Activated B cell treated with CpG ODN at 0.5 μM for 24 hours (primary cell): ENCODE results near the gene GLUD2. TPM values are rescaled to one million over a fixed set of nuclear protein-coding genes. Genes with fewer than 3 reads are reported as not detected.

Experiments
- ATAC-seq: fragments of 200-7000 bp; cut with Tn5 transposase; one replicate; pipeline ENCODE4 v1.10.0; 2021; ENCODE audit warnings: low read depth, mild to moderate bottlenecking, moderate library complexity
- CTCF ChIA-PET: fragments of 350-600 bp; sonication (Branson Sonifier 250); formaldehyde crosslinking; loops from one replicate; lab custom pipeline; 2021; ENCODE audit warnings: antibody characterized with exemption; lab: Charles Lee
- POLR2A ChIA-PET: fragments of 350-600 bp; sonication (Branson Sonifier 250); formaldehyde crosslinking; loops from one replicate; lab custom pipeline; 2021; ENCODE audit warnings: antibody characterized with exemption; lab: Charles Lee
- DNase-seq: peaks from one replicate; pipeline ENCODE4 v3.0.0; 2022
- H3K27ac Mint-ChIP-seq: one replicate; pipeline ENCODE4 v1.8.0; 2020; ENCODE audit warnings: mixed read lengths
- H3K27me3 Mint-ChIP-seq: one replicate; pipeline ENCODE4 v1.8.0; 2021; ENCODE audit warnings: mixed read lengths
- H3K36me3 Mint-ChIP-seq: one replicate; pipeline ENCODE4 v1.8.0; 2021; ENCODE audit warnings: low read depth, mixed read lengths
- H3K4me1 Mint-ChIP-seq: one replicate; pipeline ENCODE4 v1.8.0; 2021; ENCODE audit warnings: mixed read lengths
- H3K4me3 Mint-ChIP-seq: one replicate; pipeline ENCODE4 v1.8.0; 2020; ENCODE audit warnings: mild to moderate bottlenecking, mixed read lengths
- H3K9me3 Mint-ChIP-seq: one replicate; pipeline ENCODE4 v1.8.0; 2020; ENCODE audit warnings: mixed read lengths
- intact Hi-C: fragments of 100-400 bp; cut with micrococcal nuclease; formaldehyde crosslinking; loops from one replicate; pipeline ENCODE4 v1.15.1; 2024
- total RNA-seq: library from RNA; stranded (reverse); gene quantifications from 2 replicates; pipeline ENCODE4 v1.2.3, GENCODE V29; 2022
- TF ChIP-seq, protein P1 (sequence below): fragments of 200-600 bp; IDR thresholded peaks from one replicate; pipeline ENCODE4 v1.8.0; 2022; ENCODE audit warnings: antibody characterized with exemption, mild to moderate bottlenecking

GLUD2 gene
- total RNA-seq, 1 donor from 2014 or later, result not detected

DNA sequence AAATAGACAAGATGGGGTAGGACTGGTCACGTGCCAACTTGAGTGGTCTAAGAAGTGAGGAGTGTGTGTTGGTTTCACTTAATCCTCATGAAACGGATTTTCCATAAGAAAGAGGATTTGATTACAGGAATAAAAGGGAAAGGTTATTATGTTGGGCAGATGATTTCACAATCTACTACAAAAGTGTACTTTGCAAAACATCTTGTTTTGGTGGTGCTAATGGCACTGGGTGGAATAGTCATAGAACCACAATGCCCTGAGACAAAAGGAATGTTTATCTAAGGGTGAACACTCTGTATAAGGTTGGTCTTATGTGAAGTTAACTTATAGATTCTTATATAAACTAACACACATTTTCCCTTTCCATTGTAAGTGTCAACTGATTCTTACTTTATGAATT is 45.6 kb downstream of the GLUD2 start:
- POLR2A ChIA-PET, result no interaction called here
- no peaks in the 10 kb centered on the region for H3K9me3 Mint-ChIP-seq
- CTCF ChIA-PET, result no interaction called here
- TF ChIP-seq, protein P1, sequence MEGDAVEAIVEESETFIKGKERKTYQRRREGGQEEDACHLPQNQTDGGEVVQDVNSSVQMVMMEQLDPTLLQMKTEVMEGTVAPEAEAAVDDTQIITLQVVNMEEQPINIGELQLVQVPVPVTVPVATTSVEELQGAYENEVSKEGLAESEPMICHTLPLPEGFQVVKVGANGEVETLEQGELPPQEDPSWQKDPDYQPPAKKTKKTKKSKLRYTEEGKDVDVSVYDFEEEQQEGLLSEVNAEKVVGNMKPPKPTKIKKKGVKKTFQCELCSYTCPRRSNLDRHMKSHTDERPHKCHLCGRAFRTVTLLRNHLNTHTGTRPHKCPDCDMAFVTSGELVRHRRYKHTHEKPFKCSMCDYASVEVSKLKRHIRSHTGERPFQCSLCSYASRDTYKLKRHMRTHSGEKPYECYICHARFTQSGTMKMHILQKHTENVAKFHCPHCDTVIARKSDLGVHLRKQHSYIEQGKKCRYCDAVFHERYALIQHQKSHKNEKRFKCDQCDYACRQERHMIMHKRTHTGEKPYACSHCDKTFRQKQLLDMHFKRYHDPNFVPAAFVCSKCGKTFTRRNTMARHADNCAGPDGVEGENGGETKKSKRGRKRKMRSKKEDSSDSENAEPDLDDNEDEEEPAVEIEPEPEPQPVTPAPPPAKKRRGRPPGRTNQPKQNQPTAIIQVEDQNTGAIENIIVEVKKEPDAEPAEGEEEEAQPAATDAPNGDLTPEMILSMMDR, result no peak
- H3K36me3 Mint-ChIP-seq, result no peaks in the 10 kb centered on the region
- intact Hi-C loops, result no loop called here
- H3K27ac Mint-ChIP-seq, result no peak overlapping the region
- H3K4me3 Mint-ChIP-seq, result no peak overlapping the region
- DNase-seq (no peak), ATAC-seq (no peak)
- no peaks in the 10 kb centered on the region for H3K27me3 Mint-ChIP-seq
- H3K4me1 Mint-ChIP-seq, result no peaks in the 10 kb centered on the region

Other genes with a start within 250 kb of the GLUD2 start
- gene CT47B1, start 171.7 kb upstream of the GLUD2 start, total RNA-seq, result not detected in 2 replicates
- not detected in 2 replicates for gene CT47A11, start 110.5 kb upstream of the GLUD2 start, total RNA-seq
- gene CT47A10, start 105.6 kb upstream of the GLUD2 start, total RNA-seq, result not detected in 2 replicates
- gene CT47A9, start 100.7 kb upstream of the GLUD2 start, total RNA-seq, result not detected in 2 replicates
- not detected in 2 replicates for gene CT47A8, start 95.9 kb upstream of the GLUD2 start, total RNA-seq
- not detected in 2 replicates for gene CT47A7, start 91.0 kb upstream of the GLUD2 start, total RNA-seq
- not detected in 2 replicates for gene CT47A6, start 86.1 kb upstream of the GLUD2 start, total RNA-seq
- not detected in 2 replicates for gene CT47A5, start 81.3 kb upstream of the GLUD2 start, total RNA-seq
- gene CT47A4, start 76.4 kb upstream of the GLUD2 start, total RNA-seq, result not detected in 2 replicates
- not detected in 2 replicates for gene CT47A3, start 71.5 kb upstream of the GLUD2 start, total RNA-seq
- gene CT47A2, start 66.7 kb upstream of the GLUD2 start, total RNA-seq, result not detected in 2 replicates
- not detected in 2 replicates for gene CT47A1, start 61.9 kb upstream of the GLUD2 start, total RNA-seq